IMR-90 (cell line): ENCODE data around the gene ROBO1.

Experiments used
- CTCF ChIP-seq: conservative IDR thresholded peaks from 2 replicates; pipeline ENCODE4 v1.5.1; 2012; ENCODE audit warnings: mild to moderate bottlenecking, low read depth, low read length, improper control_type of control experiment
- POLR2A ChIP-seq: IDR thresholded peaks from 2 replicates; pipeline ENCODE4 v1.6.1; 2012; ENCODE audit warnings: mild to moderate bottlenecking, low read depth, low read length

DNA sequence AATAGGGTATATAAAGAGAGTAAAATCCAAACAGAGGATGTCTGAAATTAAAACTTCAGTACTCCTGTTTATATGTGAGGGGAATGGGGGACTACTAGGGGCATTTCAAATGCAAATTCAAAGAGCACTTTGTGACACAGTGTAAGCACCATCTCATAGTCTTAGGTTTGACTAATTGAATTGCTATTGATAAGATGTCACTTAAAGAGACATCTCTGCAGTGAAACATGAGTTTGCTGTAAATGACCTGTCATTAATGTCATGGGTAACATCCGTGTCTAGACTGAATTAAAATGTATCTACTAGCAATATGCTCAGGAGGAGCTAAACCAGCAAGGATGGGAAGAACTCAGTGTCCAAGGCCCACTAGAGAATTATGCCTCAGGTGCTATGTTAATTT is 41.0 kb downstream of the ROBO1 start:
- TF ChIP-seq CTCF (no peak), POLR2A (no peak)
